Measurements from ENCODE around the gene RAX2. TPM values are rescaled to one million over a fixed set of nuclear protein-coding genes. Genes with fewer than 3 reads are reported as not detected.

The RAX2 gene
- total and polyA plus RNA-seq, 2 of the 13 experiments (the other 11 are each of a cell fraction or from before 2014, with no cell fraction given) = not detected

- TF ChIP-seq ZBTB25 (CRISPR knock-in tag; IDR thresholded peaks at IDR 0.05) (no peak), HMGA1 (CRISPR knock-in tag; conservative IDR thresholded peaks at IDR 0.05) (no peak), JUND (CRISPR knock-in tag; IDR thresholded peaks at IDR 0.05) (no peak), ZFP36 (IDR thresholded peaks at IDR 0.05; ENCODE audit: borderline replicate concordance, low read depth, low read length, partially characterized antibody) (no peak), PLRG1 (conservative IDR thresholded peaks at IDR 0.05) (no peak), HOMEZ (CRISPR knock-in tag; IDR thresholded peaks at IDR 0.05; ENCODE audit: low read depth) (no peak), MATR3 (CRISPR knock-in tag; IDR thresholded peaks at IDR 0.05) (no peak), FLYWCH1 (CRISPR knock-in tag; IDR thresholded peaks at IDR 0.05) (no peak), PTBP1 (IDR thresholded peaks at IDR 0.05; ENCODE audit: low read depth, low read length, poor library complexity, severe bottlenecking) (no peak), STAT5B (CRISPR knock-in tag; IDR thresholded peaks at IDR 0.05) (no peak), RFXANK (CRISPR knock-in tag; IDR thresholded peaks at IDR 0.05) (no peak), ZBTB21 (CRISPR knock-in tag; IDR thresholded peaks at IDR 0.05) (peak; percentile 88), CAMTA2 (CRISPR knock-in tag; IDR thresholded peaks at IDR 0.05; ENCODE audit: borderline replicate concordance) (0 out of 2 replicates have a peak, but pooled peaks have one; percentile 37), THYN1 (CRISPR knock-in tag; IDR thresholded peaks at IDR 0.05; ENCODE audit: borderline replicate concordance, low read depth) (0 out of 2 replicates have a peak, but pooled peaks have one; percentile 34), MXD4 (CRISPR knock-in tag; IDR thresholded peaks at IDR 0.05) (no peak; the same call in 1 of the 2 replicates), NFATC3 (CRISPR knock-in tag; IDR thresholded peaks at IDR 0.05) (no peak), E2F5 (CRISPR knock-in tag; conservative IDR thresholded peaks at IDR 0.05) (no peak), FOXO4 (CRISPR knock-in tag; conservative IDR thresholded peaks at IDR 0.05) (no peak), ZNF326 (CRISPR knock-in tag; IDR thresholded peaks at IDR 0.05; ENCODE audit: borderline replicate concordance) (no peak), ZNF879 (CRISPR knock-in tag; IDR thresholded peaks at IDR 0.05) (no peak), ZNF30 (CRISPR knock-in tag; IDR thresholded peaks at IDR 0.05) (no peak), ZNF792 (CRISPR knock-in tag; IDR thresholded peaks at IDR 0.05) (no peak; the same call in 1 of the 2 replicates)
These were observed 9.2 kb downstream of the RAX2 start, which contains the start of gene MRPL54 (continued) for GRCh38 chr19:3762501-3763459.
